WTC11 (cell line): ENCODE results near the gene ANKRD1. TPM values are rescaled to one million over a fixed set of nuclear protein-coding genes. Genes with fewer than 3 reads are reported as not detected.

Experiments used
- ATAC-seq: fragments of 200-7000 bp; cut with Tn5 transposase; 2 replicates; pipeline ENCODE4 v1.10.0; 2021; ENCODE audit warnings: mild to moderate bottlenecking, moderate library complexity
- CTCF ChIA-PET: fragments of 300-600 bp; sonication (Branson Sonifier 250); formaldehyde crosslinking; loops from one replicate; lab custom pipeline; 2021; ENCODE audit warnings: antibody characterized with exemption; lab: Charles Lee
- POLR2A ChIA-PET: fragments of 350-600 bp; sonication (Branson Sonifier 250); formaldehyde crosslinking; loops from one replicate; lab custom pipeline; 2021; ENCODE audit warnings: antibody characterized with exemption; lab: Charles Lee
- DNase-seq: peaks from one replicate; pipeline ENCODE4 v3.0.0; 2021; ENCODE audit warnings: low spot score
- H3K27ac Mint-ChIP-seq: 2 replicates; pipeline ENCODE4 v1.8.0; 2021; ENCODE audit warnings: mixed read lengths
- H3K27me3 Mint-ChIP-seq: 2 replicates; pipeline ENCODE4 v1.8.0; 2021; ENCODE audit warnings: low read depth, mild to moderate bottlenecking, moderate library complexity, mixed read lengths
- H3K36me3 Mint-ChIP-seq: 2 replicates; pipeline ENCODE4 v1.8.0; 2021; ENCODE audit warnings: mixed read lengths
- H3K4me1 Mint-ChIP-seq: 2 replicates; pipeline ENCODE4 v1.8.0; 2022; ENCODE audit warnings: mixed read lengths
- H3K4me3 Mint-ChIP-seq: 2 replicates; pipeline ENCODE4 v1.8.0; 2021; ENCODE audit warnings: mild to moderate bottlenecking, moderate library complexity, mixed read lengths
- H3K9me3 Mint-ChIP-seq: 2 replicates; pipeline ENCODE4 v1.8.0; 2021; ENCODE audit warnings: mixed read lengths
- CREB1 ChIP-seq: sonication (generic); formaldehyde crosslinking; IDR thresholded peaks from 2 replicates; pipeline ENCODE4 v1.8.0; 2023; ENCODE audit warnings: mild to moderate bottlenecking, missing genetic modification reagents
- CREM ChIP-seq: sonication (generic); formaldehyde crosslinking; IDR thresholded peaks from 2 replicates; pipeline ENCODE4 v1.8.1; 2022; ENCODE audit warnings: mild to moderate bottlenecking, missing genetic modification reagents, moderate library complexity
- EMX1 ChIP-seq: fragments of 250-450 bp; sonication (Bioruptor Pico); IDR thresholded peaks from 2 replicates; pipeline ENCODE4 v1.8.0; 2021; ENCODE audit warnings: mild to moderate bottlenecking
- GABPB1 ChIP-seq: sonication (generic); formaldehyde crosslinking; IDR thresholded peaks from 2 replicates; pipeline ENCODE4 v1.8.1; 2023; ENCODE audit warnings: mild to moderate bottlenecking, missing genetic modification reagents
- HMGA2 ChIP-seq: fragments of 250-450 bp; sonication (Bioruptor Pico); IDR thresholded peaks from 2 replicates; pipeline ENCODE4 v1.4.0; 2021; ENCODE audit warnings: mild to moderate bottlenecking, moderate library complexity
- IRF2 ChIP-seq: sonication (generic); formaldehyde crosslinking; IDR thresholded peaks from 2 replicates; pipeline ENCODE4 v1.8.0; 2022; ENCODE audit warnings: low read depth, missing genetic modification reagents, borderline replicate concordance
- JAZF1 ChIP-seq: fragments of 250-450 bp; sonication (Bioruptor Pico); IDR thresholded peaks from 2 replicates; pipeline ENCODE4 v1.9.0; 2021; ENCODE audit warnings: moderate library complexity, mild to moderate bottlenecking, inconsistent platforms
- NR1H2 ChIP-seq: sonication (generic); formaldehyde crosslinking; IDR thresholded peaks from 2 replicates; pipeline ENCODE4 v1.9.0; 2021; ENCODE audit warnings: mild to moderate bottlenecking, moderate library complexity, missing genetic modification reagents
- NR2C2 ChIP-seq: sonication (generic); formaldehyde crosslinking; IDR thresholded peaks from 2 replicates; pipeline ENCODE4 v1.8.0; 2022; ENCODE audit warnings: mild to moderate bottlenecking, missing genetic modification reagents
- SMAD3 ChIP-seq: sonication (generic); formaldehyde crosslinking; IDR thresholded peaks from 2 replicates; pipeline ENCODE4 v1.8.0; 2022; ENCODE audit warnings: missing genetic modification reagents, mild to moderate bottlenecking, borderline replicate concordance
- TEAD1 ChIP-seq: sonication (generic); formaldehyde crosslinking; IDR thresholded peaks from 2 replicates; pipeline ENCODE4 v1.8.0; 2022; ENCODE audit warnings: mild to moderate bottlenecking, missing genetic modification reagents
- ZNF317 ChIP-seq: sonication (generic); formaldehyde crosslinking; IDR thresholded peaks from 2 replicates; pipeline ENCODE4 v1.8.1; 2023; ENCODE audit warnings: low read depth, mild to moderate bottlenecking, moderate library complexity, missing genetic modification reagents, borderline replicate concordance
- ZNF423 ChIP-seq: fragments of 250-450 bp; sonication (Bioruptor Pico); IDR thresholded peaks from 2 replicates; pipeline ENCODE4 v2.1.2; 2022; ENCODE audit warnings: mild to moderate bottlenecking, moderate library complexity
- total RNA-seq: library from RNA; stranded (reverse); gene quantifications from 3 replicates; pipeline ENCODE4 v1.2.3, GENCODE V29; 2021
- TF ChIP-seq, protein P1 (sequence below): sonication (generic); formaldehyde crosslinking; IDR thresholded peaks from 2 replicates; pipeline ENCODE4 v1.8.1; 2022; ENCODE audit warnings: low read depth, mild to moderate bottlenecking, moderate library complexity, missing genetic modification reagents, borderline replicate concordance
- TF ChIP-seq, protein P2 (sequence below): fragments of 250-450 bp; sonication (Bioruptor Pico); IDR thresholded peaks from 2 replicates; pipeline ENCODE4 v1.9.0; 2021; ENCODE audit warnings: mild to moderate bottlenecking
- TF ChIP-seq, protein P3 (sequence below): fragments of 250-450 bp; sonication (Bioruptor Pico); IDR thresholded peaks from 2 replicates; pipeline ENCODE4 v2.1.2; 2022; ENCODE audit warnings: mild to moderate bottlenecking, moderate library complexity
- TF ChIP-seq, protein P4 (sequence below): sonication (generic); formaldehyde crosslinking; IDR thresholded peaks from 2 replicates; pipeline ENCODE4 v1.8.1; 2022; ENCODE audit warnings: mild to moderate bottlenecking, missing genetic modification reagents, moderate library complexity, borderline replicate concordance
- TF ChIP-seq, protein P5 (sequence below): sonication (generic); formaldehyde crosslinking; IDR thresholded peaks from 2 replicates; pipeline ENCODE4 v1.8.0; 2022; ENCODE audit warnings: mild to moderate bottlenecking, missing genetic modification reagents
- TF ChIP-seq, protein P6 (sequence below): sonication (generic); formaldehyde crosslinking; IDR thresholded peaks from 2 replicates; pipeline ENCODE4 v1.8.1; 2022; ENCODE audit warnings: low read depth, missing genetic modification reagents, borderline replicate concordance
- TF ChIP-seq, protein P7 (sequence below): sonication (generic); formaldehyde crosslinking; IDR thresholded peaks from 2 replicates; pipeline ENCODE4 v1.8.0; 2022; ENCODE audit warnings: mild to moderate bottlenecking, missing genetic modification reagents
- TF ChIP-seq, protein P8 (sequence below): sonication (generic); formaldehyde crosslinking; IDR thresholded peaks from 2 replicates; pipeline ENCODE4 v1.8.0; 2022; ENCODE audit warnings: mild to moderate bottlenecking, missing genetic modification reagents

The ANKRD1 gene
- total RNA-seq, 1 experiment from 2014 or later, result not detected

DNA sequence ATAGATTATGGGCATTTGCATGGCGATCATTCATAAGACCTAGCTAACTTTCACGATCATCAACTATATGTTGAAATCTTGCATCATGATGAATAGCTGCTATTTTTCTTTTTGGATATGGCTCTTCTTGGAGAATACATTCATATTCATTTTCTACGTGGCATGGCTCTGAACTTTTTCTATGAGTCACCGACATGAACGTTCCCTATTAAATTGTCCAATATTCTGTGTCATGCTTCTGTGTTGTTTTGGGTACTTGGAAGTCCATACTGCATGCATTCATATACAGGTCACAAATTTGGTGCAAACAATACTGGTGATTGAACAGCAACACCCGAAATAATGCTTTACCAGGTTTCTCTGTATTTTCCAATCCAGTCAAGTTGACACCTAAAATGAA lies 37.9 kb upstream of the ANKRD1 start:
- POLR2A ChIA-PET, result no interaction called here
- no peak overlapping the region for H3K4me3 Mint-ChIP-seq
- H3K4me1 Mint-ChIP-seq, result no peaks in the 10 kb centered on the region
- H3K27me3 Mint-ChIP-seq, result peaks cover 71% of the 10 kb centered on the region
- CTCF ChIA-PET, result interaction anchor here (2.3 kb wide), 1 partner anchor 11 kb away, joined by 6 read pairs; no protein-coding TSS in a partner anchor
- H3K9me3 Mint-ChIP-seq, result no peaks in the 10 kb centered on the region
- no peak for TF ChIP-seq ZNF317 (CRISPR knock-in tag)
- TF ChIP-seq, protein P1, sequence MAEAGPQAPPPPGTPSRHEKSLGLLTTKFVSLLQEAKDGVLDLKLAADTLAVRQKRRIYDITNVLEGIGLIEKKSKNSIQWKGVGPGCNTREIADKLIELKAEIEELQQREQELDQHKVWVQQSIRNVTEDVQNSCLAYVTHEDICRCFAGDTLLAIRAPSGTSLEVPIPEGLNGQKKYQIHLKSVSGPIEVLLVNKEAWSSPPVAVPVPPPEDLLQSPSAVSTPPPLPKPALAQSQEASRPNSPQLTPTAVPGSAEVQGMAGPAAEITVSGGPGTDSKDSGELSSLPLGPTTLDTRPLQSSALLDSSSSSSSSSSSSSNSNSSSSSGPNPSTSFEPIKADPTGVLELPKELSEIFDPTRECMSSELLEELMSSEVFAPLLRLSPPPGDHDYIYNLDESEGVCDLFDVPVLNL, result no peak
- TF ChIP-seq IRF2, result no peak
- TF ChIP-seq SMAD3 (CRISPR knock-in tag), result no peak
- no peak for TF ChIP-seq GABPB1 (CRISPR knock-in tag)
- TF ChIP-seq, protein P2, sequence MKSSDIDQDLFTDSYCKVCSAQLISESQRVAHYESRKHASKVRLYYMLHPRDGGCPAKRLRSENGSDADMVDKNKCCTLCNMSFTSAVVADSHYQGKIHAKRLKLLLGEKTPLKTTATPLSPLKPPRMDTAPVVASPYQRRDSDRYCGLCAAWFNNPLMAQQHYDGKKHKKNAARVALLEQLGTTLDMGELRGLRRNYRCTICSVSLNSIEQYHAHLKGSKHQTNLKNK (CRISPR knock-in tag), result no peak
- TF ChIP-seq, protein P3, sequence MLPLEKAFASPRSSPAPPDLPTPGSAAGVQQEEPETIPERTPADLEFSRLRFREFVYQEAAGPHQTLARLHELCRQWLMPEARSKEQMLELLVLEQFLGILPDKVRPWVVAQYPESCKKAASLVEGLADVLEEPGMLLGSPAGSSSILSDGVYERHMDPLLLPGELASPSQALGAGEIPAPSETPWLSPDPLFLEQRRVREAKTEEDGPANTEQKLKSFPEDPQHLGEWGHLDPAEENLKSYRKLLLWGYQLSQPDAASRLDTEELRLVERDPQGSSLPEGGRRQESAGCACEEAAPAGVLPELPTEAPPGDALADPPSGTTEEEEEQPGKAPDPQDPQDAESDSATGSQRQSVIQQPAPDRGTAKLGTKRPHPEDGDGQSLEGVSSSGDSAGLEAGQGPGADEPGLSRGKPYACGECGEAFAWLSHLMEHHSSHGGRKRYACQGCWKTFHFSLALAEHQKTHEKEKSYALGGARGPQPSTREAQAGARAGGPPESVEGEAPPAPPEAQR (CRISPR knock-in tag), result no peak
- no peak for TF ChIP-seq JAZF1 (CRISPR knock-in tag)
- TF ChIP-seq, protein P4, sequence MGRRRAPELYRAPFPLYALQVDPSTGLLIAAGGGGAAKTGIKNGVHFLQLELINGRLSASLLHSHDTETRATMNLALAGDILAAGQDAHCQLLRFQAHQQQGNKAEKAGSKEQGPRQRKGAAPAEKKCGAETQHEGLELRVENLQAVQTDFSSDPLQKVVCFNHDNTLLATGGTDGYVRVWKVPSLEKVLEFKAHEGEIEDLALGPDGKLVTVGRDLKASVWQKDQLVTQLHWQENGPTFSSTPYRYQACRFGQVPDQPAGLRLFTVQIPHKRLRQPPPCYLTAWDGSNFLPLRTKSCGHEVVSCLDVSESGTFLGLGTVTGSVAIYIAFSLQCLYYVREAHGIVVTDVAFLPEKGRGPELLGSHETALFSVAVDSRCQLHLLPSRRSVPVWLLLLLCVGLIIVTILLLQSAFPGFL (CRISPR knock-in tag), result no peak
- TF ChIP-seq, protein P5, sequence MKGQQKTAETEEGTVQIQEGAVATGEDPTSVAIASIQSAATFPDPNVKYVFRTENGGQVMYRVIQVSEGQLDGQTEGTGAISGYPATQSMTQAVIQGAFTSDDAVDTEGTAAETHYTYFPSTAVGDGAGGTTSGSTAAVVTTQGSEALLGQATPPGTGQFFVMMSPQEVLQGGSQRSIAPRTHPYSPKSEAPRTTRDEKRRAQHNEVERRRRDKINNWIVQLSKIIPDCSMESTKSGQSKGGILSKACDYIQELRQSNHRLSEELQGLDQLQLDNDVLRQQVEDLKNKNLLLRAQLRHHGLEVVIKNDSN (CRISPR knock-in tag), result no peak
- no peak for TF ChIP-seq EMX1 (CRISPR knock-in tag)
- no peak for TF ChIP-seq NR2C2 (CRISPR knock-in tag)
- TF ChIP-seq, protein P6, sequence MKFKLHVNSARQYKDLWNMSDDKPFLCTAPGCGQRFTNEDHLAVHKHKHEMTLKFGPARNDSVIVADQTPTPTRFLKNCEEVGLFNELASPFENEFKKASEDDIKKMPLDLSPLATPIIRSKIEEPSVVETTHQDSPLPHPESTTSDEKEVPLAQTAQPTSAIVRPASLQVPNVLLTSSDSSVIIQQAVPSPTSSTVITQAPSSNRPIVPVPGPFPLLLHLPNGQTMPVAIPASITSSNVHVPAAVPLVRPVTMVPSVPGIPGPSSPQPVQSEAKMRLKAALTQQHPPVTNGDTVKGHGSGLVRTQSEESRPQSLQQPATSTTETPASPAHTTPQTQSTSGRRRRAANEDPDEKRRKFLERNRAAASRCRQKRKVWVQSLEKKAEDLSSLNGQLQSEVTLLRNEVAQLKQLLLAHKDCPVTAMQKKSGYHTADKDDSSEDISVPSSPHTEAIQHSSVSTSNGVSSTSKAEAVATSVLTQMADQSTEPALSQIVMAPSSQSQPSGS (CRISPR knock-in tag), result no peak
- TF ChIP-seq ZNF423 (CRISPR knock-in tag), result no peak
- no peak for TF ChIP-seq HMGA2 (CRISPR knock-in tag)
- TF ChIP-seq, all 79 proteins: peak for 0
- H3K36me3 Mint-ChIP-seq, result no peaks in the 10 kb centered on the region
- ATAC-seq (no peak), DNase-seq (no peak)
- no peak overlapping the region for H3K27ac Mint-ChIP-seq

DNA sequence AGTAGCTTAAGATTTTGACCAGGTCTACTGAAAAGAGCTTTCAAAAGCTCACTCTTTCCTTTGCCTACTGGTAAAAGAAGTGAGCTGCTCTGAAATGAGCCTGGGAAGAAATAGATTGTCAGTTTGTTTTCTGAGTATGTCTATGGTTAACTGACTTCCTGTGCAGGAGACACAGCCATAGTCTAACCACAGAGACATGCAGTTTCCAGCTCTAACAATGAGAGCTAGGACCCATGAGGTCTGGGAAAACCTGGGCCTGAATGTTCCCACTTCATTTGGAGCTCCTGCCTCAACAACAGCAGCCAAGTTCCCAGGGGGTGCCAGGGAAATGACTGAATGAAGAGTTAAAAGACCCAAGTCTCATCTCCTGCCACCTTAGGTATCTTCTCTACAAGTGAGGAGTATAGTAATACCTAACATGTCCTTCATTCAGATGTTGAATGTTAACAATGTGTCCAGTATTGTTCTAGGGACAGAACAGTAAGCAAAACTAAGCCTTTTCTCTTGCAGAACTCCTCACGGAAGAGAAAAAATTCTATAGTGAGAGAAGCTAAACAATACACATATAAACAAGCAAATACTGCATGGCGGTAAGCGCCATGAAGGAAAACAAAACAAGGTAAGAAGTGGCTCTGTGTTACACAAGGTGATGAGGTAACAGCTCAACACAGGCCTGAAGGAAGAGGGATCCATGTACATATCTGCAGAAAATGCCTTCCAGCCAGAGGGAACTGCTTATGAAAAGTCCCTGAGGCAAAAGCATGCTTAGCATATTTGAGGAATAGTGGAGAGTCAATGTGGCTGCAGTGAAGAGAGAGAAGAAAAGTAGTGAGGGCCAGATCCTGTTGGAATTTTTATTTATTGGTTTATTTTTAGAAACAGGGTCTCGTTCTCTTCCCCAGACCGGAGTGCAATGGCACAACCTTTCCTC lies 26.4 kb upstream of the ANKRD1 start:
- POLR2A ChIA-PET, result no interaction called here
- Mint-ChIP-seq H3K27me3 (peaks cover 94% of the 10 kb centered on the region), H3K4me1 (no peaks in the 10 kb centered on the region), H3K36me3 (no peaks in the 10 kb centered on the region), H3K9me3 (peaks cover 3% of the 10 kb centered on the region), H3K27ac (no peak overlapping the region), H3K4me3 (no peak overlapping the region)
- no peak for DNase-seq
- CTCF ChIA-PET, result interaction anchor here (1.0 to 1.2 kb wide), 2 partner anchors 35 to 303 kb away, joined by 3 to 5 read pairs; no protein-coding TSS in a partner anchor
- TF ChIP-seq, protein P7, sequence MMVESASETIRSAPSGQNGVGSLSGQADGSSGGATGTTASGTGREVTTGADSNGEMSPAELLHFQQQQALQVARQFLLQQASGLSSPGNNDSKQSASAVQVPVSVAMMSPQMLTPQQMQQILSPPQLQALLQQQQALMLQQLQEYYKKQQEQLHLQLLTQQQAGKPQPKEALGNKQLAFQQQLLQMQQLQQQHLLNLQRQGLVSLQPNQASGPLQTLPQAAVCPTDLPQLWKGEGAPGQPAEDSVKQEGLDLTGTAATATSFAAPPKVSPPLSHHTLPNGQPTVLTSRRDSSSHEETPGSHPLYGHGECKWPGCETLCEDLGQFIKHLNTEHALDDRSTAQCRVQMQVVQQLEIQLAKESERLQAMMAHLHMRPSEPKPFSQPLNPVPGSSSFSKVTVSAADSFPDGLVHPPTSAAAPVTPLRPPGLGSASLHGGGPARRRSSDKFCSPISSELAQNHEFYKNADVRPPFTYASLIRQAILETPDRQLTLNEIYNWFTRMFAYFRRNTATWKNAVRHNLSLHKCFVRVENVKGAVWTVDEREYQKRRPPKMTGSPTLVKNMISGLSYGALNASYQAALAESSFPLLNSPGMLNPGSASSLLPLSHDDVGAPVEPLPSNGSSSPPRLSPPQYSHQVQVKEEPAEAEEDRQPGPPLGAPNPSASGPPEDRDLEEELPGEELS, result no peak
- TF ChIP-seq TEAD1 (CRISPR knock-in tag) (no peak), CREB1 (CRISPR knock-in tag) (no peak), CREM (CRISPR knock-in tag) (no peak), NR1H2 (CRISPR knock-in tag) (no peak)
- TF ChIP-seq, protein P8, sequence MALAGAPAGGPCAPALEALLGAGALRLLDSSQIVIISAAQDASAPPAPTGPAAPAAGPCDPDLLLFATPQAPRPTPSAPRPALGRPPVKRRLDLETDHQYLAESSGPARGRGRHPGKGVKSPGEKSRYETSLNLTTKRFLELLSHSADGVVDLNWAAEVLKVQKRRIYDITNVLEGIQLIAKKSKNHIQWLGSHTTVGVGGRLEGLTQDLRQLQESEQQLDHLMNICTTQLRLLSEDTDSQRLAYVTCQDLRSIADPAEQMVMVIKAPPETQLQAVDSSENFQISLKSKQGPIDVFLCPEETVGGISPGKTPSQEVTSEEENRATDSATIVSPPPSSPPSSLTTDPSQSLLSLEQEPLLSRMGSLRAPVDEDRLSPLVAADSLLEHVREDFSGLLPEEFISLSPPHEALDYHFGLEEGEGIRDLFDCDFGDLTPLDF (CRISPR knock-in tag), result no peak
- TF ChIP-seq, all 79 proteins: peak for 0
- ATAC-seq, result no peak
